Thymus (tissue), 11 donors: ENCODE results near the gene CYP24A1. TPM values are rescaled to one million over a fixed set of nuclear protein-coding genes. Genes with fewer than 3 reads are reported as not detected.

Experiments used
- DNase-seq, 9 donors: peaks; one replicate each; pipeline ENCODE4 v3.0.0-alpha.2; 2013; ENCODE audit warnings: low spot score in 9 of 9, low read depth in 6 of 9, missing footprints in 1 of 9
- H3K27ac ChIP-seq, 2 donors: one replicate each; pipeline ENCODE4 v1.5.1; 2013; ENCODE audit warnings: control low read depth in 1 of 2, low read depth in 1 of 2, low read length in 1 of 2, mild to moderate bottlenecking in 1 of 2, moderate library complexity in 1 of 2
- H3K27me3 ChIP-seq, 2 donors: one replicate each; pipeline ENCODE4 v1.5.1; 2013; ENCODE audit warnings: low read length in 1 of 2; ENCODE audit not compliant: control insufficient read depth in 2 of 2, insufficient read depth in 1 of 2
- H3K36me3 ChIP-seq, 2 donors: one replicate each; pipeline ENCODE4 v1.5.1; 2013; ENCODE audit warnings: low read length in 1 of 2, mild to moderate bottlenecking in 1 of 2, moderate library complexity in 1 of 2; ENCODE audit not compliant: control insufficient read depth in 2 of 2, insufficient read depth in 2 of 2
- H3K4me1 ChIP-seq, 2 donors: one replicate each; pipeline ENCODE4 v1.5.1; 2013; ENCODE audit warnings: low read length in 2 of 2; ENCODE audit not compliant: control insufficient read depth in 2 of 2, insufficient read depth in 2 of 2
- H3K4me3 ChIP-seq, 2 donors: one replicate each; pipeline ENCODE4 v1.5.1; 2013; ENCODE audit warnings: low read length in 2 of 2, control low read depth in 1 of 2, mild to moderate bottlenecking in 1 of 2
- H3K9me3 ChIP-seq, 2 donors: one replicate each; pipeline ENCODE4 v1.5.1; 2013; ENCODE audit warnings: low read length in 1 of 2, mild to moderate bottlenecking in 1 of 2; ENCODE audit not compliant: control insufficient read depth in 2 of 2, insufficient read depth in 1 of 2
- WGBS: extraction: QIAGEN DNeasy Blood & Tissue Kit; methylation state at CpG from one replicate; pipeline ENCODE4 v1.1.7; 2013; 5-methylcytosine and 5-hydroxymethylcytosine counted together
- polyA plus RNA-seq: library from polyadenylated mRNA; stranded (reverse); fragments of 200-250 nt; gene quantifications from one replicate; pipeline ENCODE4 v1.2.3, GENCODE V29; 2013
- total RNA-seq: library from RNA; stranded (reverse); fragments of 120-200 nt; gene quantifications from one replicate; pipeline ENCODE4 v1.2.4, GENCODE V29; 2013
- donor health status: healthy.

CYP24A1 gene
- total and polyA plus RNA-seq, 2 donors: 0.38 to 0.68 TPM

DNA sequence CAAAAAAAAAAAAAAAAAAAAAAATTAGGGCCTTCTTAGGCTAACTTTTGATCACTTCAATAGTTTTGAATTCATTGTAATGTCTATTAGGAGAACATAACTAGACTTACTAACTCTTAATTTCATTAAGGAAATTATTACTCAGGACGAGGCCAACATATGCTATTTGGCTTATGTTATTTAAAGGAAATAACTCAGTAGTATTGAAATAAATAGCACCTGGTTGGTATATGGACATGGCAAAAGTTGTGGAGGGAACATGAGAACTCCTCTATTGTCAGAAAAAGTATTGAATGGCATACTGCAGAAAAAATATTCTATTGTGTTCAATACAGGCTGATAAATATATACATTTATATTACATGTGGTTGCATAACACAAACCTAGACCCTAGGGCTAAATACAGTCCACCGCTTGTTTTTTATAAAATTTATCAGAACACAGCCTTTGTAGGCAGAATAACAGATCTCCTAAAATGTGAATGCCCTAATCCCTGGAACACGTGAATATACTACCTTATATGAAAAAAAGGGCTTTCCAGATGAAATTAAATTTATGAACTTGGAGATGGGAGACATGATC lies 18.0 kb downstream of the CYP24A1 start:
- Histone ChIP-seq H3K27me3 (no peaks in the 10 kb centered on the region), H3K4me3 (no peak overlapping the region)
- 96% methylated on average over 3 of the region's 3 CpGs for WGBS

DNA sequence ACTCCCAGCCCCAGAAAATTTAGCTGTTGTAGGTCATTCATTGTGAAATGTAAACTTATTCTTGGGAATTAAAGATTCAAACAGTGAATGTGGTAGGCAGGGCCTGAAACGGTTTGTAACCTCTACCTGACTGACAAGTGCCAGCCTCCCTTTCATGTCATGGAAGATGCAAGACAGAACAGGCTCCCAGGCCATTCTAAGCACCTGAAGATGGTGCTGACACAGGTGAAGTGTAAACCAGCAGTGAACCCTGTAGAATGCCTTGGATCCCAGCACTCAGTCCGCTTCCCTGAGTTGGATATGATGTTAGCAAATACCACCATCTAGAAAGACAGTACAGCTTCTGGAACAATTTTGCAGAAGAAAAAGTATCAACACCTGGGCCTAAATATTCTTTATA lies 19.3 kb downstream of the CYP24A1 start:
- no peak overlapping the region for H3K27ac ChIP-seq
- WGBS: 63% methylated on average over 2 of the region's 2 CpGs

More for the DNA sequence above, 18.0 kb downstream of the CYP24A1 start:
- no peaks in the 10 kb centered on the region for H3K4me1 ChIP-seq
- no peaks in the 10 kb centered on the region for H3K9me3 ChIP-seq
- H3K27ac ChIP-seq: no peak overlapping the region
- DNase-seq: no peak
- no peaks in the 10 kb centered on the region for H3K36me3 ChIP-seq

DNA sequence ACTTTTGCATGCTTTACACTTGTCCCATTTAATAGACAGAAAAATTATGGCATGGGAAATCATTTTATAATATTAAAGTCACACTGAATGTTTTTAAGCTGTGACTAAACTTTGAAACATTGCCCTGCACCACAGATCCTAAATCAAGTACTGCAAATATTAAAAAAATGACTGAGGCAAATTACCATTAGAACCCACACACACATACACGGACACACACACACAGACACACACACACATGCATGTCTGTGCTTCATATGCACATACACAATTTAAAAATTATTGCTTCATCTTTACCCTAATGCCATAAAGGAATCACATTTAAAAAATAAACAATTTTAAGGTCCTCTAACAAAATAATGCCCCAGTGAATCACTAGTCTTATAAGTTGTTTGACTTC lies 19.9 kb downstream of the CYP24A1 start:
- H3K4me1 ChIP-seq: no peaks in the 10 kb centered on the region
- 70% methylated on average over 1 of the region's 1 CpG for WGBS
- DNase-seq: no peak
- no peak overlapping the region for H3K4me3 ChIP-seq
- H3K27me3 ChIP-seq: no peaks in the 10 kb centered on the region
- no peaks in the 10 kb centered on the region for H3K36me3 ChIP-seq
- no peak overlapping the region for H3K27ac ChIP-seq
- H3K9me3 ChIP-seq: no peaks in the 10 kb centered on the region

More for the DNA sequence above, 19.3 kb downstream of the CYP24A1 start:
- DNase-seq: no peak
- Histone ChIP-seq H3K36me3 (no peaks in the 10 kb centered on the region), H3K4me1 (no peaks in the 10 kb centered on the region), H3K9me3 (no peaks in the 10 kb centered on the region), H3K27me3 (no peaks in the 10 kb centered on the region), H3K4me3 (no peak overlapping the region)

DNA sequence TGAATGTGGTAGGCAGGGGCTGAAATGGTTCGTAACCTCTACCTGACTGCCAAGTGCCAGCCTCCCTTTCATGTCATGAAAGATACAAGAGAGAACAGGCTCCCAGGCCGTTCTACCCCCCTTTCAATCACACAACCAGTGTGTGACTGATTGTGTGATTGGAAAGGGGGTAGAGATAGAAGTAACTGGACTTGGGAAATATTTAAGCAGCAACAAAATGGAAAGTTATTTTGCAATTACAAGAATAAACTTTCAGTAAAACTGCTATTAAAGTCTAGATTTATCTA lies 20.8 kb downstream of the CYP24A1 start:
- Histone ChIP-seq H3K4me1 (no peaks in the 10 kb centered on the region), H3K27me3 (no peaks in the 10 kb centered on the region), H3K4me3 (no peak overlapping the region), H3K36me3 (no peaks in the 10 kb centered on the region), H3K9me3 (no peaks in the 10 kb centered on the region), H3K27ac (no peak overlapping the region)
- 95% methylated on average over 2 of the region's 2 CpGs for WGBS
- DNase-seq: no peak

DNA sequence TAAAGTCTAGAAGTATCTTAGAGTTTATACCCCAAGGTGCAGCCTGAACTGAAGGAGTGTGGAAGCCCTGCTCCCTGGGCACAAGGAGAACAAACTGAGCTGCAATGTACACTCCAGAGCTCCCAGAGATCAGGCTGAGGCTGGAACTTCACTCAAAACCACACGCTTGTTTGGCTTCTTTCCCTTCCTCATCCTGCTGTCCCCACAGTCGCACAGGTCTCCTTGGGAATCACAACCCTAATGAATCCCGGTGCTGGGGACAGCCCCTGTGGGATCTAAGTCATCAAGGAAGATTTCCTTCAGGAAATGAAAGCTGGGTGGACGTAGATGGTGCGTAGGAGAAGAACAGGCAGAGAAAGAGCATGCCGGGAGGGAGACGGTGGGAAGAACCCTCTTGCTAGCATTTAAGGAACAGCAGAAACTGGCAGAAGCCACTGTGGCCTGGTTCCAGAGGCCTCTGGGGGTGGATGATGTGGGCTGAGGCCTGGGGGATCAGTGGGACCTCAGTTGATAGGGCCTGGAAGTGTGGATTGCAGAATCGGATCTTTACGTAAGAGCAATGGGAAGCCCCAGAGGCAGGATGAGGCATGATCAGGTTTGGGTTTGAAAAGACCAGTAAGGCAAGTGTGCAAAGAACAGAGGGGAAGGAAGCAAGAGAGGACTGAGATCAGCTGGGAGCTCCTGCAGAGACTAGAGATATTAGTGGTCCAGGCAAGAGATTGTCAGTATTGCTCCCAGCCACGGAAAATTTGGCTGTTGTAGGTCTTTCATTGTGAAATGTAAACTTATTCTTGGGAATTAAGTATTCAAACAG lies 21.4 kb downstream of the CYP24A1 start:
- no peaks in the 10 kb centered on the region for H3K27me3 ChIP-seq

DNA sequence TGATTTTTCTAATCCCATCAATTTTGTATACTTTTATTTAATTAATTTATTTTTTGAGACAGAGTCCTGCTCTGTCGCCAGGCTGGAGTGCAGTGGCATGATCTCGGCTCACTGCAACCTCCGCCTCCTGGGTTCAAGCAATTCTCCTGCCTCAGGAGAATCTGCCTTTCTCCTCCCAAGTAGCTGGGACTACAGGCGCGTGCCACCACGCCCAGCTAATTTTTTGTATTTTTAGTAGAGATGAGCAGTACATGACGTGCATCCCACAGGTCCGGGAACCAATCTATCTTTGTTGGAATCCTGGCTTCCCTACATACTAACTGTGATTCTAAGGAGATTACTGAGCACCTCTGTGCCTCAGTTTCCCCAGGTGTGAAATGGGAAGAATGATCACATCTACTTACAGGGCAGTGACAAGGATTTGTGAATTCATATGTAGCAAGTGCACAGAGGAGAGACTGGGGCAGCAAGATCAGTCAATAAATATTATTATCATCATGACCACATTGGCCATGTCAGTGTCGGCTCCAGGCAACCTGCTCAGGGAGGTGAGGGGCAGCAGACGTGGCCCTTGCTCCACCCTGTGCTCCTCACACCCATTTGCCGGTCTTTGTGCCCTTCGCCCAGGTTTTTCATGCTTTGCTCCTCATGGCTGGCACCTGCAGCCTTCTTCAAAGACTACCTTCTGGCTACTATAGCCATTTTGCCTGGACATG lies 22.1 kb downstream of the CYP24A1 start:
- no peaks in the 10 kb centered on the region for H3K27me3 ChIP-seq
- no peak overlapping the region for H3K27ac ChIP-seq
- no peak for DNase-seq
- no peaks in the 10 kb centered on the region for H3K9me3 ChIP-seq
- H3K4me3 ChIP-seq: no peak overlapping the region
- H3K36me3 ChIP-seq: no peaks in the 10 kb centered on the region
- H3K4me1 ChIP-seq: no peaks in the 10 kb centered on the region
- WGBS: 98% methylated on average over 12 of the region's 12 CpGs

More for the DNA sequence above, 21.4 kb downstream of the CYP24A1 start:
- H3K4me1 ChIP-seq: no peaks in the 10 kb centered on the region
- H3K36me3 ChIP-seq: no peaks in the 10 kb centered on the region
- no peak for DNase-seq
- H3K9me3 ChIP-seq: no peaks in the 10 kb centered on the region
- H3K27ac ChIP-seq: no peak overlapping the region
- H3K4me3 ChIP-seq: no peak overlapping the region
- 90% methylated on average over 10 of the region's 10 CpGs for WGBS

DNA sequence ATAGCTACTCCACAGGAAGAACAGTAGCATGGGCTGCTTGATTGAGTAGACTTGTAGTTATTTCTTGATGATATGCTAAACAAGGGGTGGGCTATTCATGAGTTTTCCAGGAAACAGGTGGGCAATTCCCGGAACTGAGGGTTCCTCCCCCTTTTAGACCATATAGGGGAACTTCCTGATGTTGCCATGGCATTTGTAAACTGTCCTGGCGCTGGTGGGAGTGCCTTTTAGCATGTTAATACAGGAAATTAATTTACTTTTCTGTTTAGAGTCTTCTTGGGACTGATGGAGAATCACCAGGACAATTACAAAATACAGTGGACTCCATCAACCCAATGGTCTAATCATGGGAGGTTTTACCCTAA lies 22.7 kb downstream of the CYP24A1 start:
- Histone ChIP-seq H3K27me3 (no peaks in the 10 kb centered on the region), H3K4me3 (no peak overlapping the region), H3K27ac (no peak overlapping the region), H3K36me3 (no peaks in the 10 kb centered on the region), H3K9me3 (no peaks in the 10 kb centered on the region), H3K4me1 (no peaks in the 10 kb centered on the region)
- no peak for DNase-seq
- 41% methylated on average over 2 of the region's 2 CpGs for WGBS

DNA sequence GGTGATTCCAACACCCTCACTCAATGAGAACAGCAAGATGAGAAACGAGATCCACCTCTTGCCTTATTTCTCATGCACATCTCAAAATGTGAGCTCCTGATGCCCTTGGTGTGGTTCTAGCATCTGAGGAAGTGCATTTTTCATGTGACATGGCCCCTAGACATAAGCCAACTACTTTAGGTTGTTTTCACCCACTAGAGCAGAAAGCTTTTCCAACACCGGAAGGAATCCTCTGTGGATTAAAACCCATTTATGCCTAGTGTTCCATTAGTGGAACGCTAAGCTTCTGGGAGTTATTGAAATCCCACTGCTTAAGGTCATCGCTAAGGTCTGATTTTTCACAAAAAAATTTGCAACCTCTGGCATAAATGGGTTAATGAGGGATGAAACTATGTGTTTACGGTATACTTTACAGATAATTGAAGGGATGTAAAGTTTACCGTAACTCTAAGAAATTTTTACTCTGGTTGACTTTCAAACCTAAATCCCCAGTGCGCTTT lies 24.0 kb downstream of the CYP24A1 start:
- H3K27me3 ChIP-seq: no peaks in the 10 kb centered on the region
- 95% methylated on average over 7 of the region's 7 CpGs for WGBS
- H3K4me1 ChIP-seq: no peaks in the 10 kb centered on the region
- H3K4me3 ChIP-seq: no peak overlapping the region
- no peaks in the 10 kb centered on the region for H3K36me3 ChIP-seq
- H3K9me3 ChIP-seq: no peaks in the 10 kb centered on the region
- H3K27ac ChIP-seq: no peak overlapping the region
- DNase-seq: no peak
